Activated CD8-positive, alpha-beta memory T cell treated with anti-CD3 and anti-CD28 coated beads, Interleukin-2, amount 50 U/mL, for 48 hours (primary cell): Measurements from ENCODE around the gene CYB5A.

Experiments
- DNase-seq: peaks from one replicate; pipeline ENCODE4 v3.0.0-alpha.2; 2020

The CYB5A gene

GRCh38 chr18:74241970-74242369, 49.8 kb downstream of the CYB5A start:
- DNase-seq = no peak

GRCh38 chr18:74241426-74241825, 50.3 kb downstream of the CYB5A start:
- DNase-seq = no peak

GRCh38 chr18:74239567-74239966, 52.2 kb downstream of the CYB5A start:
- DNase-seq = no peak

- no peak for DNase-seq
These were observed 57.2 kb downstream of the CYB5A start for GRCh38 chr18:74234326-74235171.

GRCh38 chr18:74233933-74234325, 57.8 kb downstream of the CYB5A start:
- DNase-seq = no peak

GRCh38 chr18:74230922-74231714, 60.6 kb downstream of the CYB5A start:
- no peak for DNase-seq

GRCh38 chr18:74229891-74230290, 61.9 kb downstream of the CYB5A start:
- no peak for DNase-seq

GRCh38 chr18:74229005-74229404, 62.8 kb downstream of the CYB5A start:
- DNase-seq = no peak

GRCh38 chr18:74228312-74228711, 63.5 kb downstream of the CYB5A start:
- no peak for DNase-seq

- no peak for DNase-seq
These were observed 65.1 kb downstream of the CYB5A start for GRCh38 chr18:74226666-74227065.

GRCh38 chr18:74226156-74226555, 65.6 kb downstream of the CYB5A start:
- DNase-seq = no peak

GRCh38 chr18:74225193-74225840, 66.4 kb downstream of the CYB5A start:
- DNase-seq = no peak

- DNase-seq = no peak
These were observed 68.9 kb downstream of the CYB5A start for GRCh38 chr18:74222710-74223494.

- DNase-seq = no peak
These were observed 70.7 kb downstream of the CYB5A start for GRCh38 chr18:74221081-74221480.

GRCh38 chr18:74219056-74219455, 72.7 kb downstream of the CYB5A start:
- no peak for DNase-seq

- DNase-seq = no peak
These were observed 74.2 kb downstream of the CYB5A start for GRCh38 chr18:74217476-74218143.

GRCh38 chr18:74216661-74217110, 75.1 kb downstream of the CYB5A start:
- no peak for DNase-seq

- no peak for DNase-seq
These were observed 75.9 kb downstream of the CYB5A start for GRCh38 chr18:74215863-74216262.

- DNase-seq = no peak
These were observed 78.3 kb downstream of the CYB5A start for GRCh38 chr18:74213429-74213828.

GRCh38 chr18:74204526-74205152, 87.1 kb downstream of the CYB5A start:
- DNase-seq = no peak

GRCh38 chr18:74203811-74204210, 88.0 kb downstream of the CYB5A start:
- DNase-seq = no peak
